Measurements from ENCODE around the gene MOGAT3.

The MOGAT3 gene

DNA sequence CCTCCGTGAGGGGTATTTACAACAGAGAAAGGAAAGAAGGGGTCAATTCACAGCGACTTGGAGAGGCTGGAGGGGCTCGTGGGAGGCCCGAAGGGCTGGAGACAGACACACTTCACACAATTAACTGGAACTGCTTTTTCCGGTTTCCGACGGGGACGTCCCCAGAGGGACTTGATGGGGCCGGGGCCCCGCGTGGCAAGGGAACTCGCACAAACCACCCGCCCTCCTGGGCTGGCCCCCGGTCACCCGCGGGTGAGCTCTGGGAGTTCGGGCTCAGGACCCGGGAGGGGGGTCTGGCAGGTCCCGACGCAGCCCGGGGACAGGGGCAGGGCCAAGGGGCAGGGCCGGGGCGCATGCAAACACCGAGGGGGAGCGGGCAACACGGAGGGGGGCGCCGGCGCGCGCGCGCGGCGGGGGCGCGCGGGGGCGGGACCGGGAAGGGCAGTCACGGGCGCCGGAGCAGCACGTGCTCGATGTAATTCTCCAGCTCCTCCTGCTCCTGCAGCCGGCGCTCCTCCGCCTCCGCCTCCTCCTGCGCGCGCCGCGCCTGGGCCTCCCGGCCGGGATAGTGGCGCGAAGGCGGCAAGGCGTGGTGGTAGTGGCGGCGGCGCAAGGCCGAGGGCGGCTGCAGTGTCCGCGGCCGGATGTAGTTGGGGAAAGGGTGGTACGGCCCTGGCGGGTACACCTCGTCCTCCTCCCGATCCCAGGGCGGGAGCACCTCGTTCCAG, 38.1 kb downstream of the MOGAT3 start:
- DNase-seq (ENCODE audit: low read depth in 1 of 2, low spot score in 1 of 2), result no peak

DNA sequence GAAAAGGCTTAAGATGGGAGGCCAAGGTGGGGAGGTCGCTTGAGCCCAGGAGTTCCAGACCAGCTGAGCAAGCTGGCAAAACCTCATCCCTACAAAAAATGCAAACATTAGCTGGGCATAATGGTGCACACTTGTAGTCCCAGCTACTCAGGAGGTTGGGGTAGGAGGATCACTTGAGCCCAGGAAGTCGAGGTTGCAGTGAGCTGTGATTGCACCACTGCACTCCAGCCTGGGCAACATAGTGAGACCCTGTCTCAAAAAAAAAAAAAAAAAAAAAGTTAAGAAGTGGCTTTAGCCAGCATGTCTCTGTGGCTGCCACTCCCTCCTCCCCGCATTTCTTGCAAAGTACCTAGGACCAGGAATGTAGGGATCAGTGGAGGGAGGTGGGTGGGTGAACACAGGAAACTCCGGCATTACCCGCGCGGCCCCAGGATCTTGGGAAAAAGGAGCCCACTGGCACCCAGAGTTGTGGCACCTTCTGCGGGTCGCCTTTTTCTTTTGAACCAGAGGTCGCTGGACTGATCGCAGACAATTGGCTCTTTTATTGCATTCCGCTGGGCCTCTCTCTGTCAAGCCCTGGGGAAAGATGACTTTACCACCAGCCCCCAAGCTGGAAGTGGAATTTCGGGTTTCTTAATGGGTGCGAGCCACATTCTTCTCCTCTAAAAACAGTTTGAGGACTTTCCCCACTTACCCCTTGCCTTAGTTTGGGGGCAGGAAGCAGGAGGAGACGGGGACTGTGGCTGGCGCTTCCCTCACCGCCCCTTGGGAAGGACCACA, 39.0 kb downstream of the MOGAT3 start:
- no peak for DNase-seq (ENCODE audit: low read depth in 1 of 2, low spot score in 1 of 2)

GRCh38 chr7:101160910-101161309, 39.9 kb downstream of the MOGAT3 start:
- no peak for DNase-seq (ENCODE audit: low read depth in 1 of 2, low spot score in 1 of 2)

DNA sequence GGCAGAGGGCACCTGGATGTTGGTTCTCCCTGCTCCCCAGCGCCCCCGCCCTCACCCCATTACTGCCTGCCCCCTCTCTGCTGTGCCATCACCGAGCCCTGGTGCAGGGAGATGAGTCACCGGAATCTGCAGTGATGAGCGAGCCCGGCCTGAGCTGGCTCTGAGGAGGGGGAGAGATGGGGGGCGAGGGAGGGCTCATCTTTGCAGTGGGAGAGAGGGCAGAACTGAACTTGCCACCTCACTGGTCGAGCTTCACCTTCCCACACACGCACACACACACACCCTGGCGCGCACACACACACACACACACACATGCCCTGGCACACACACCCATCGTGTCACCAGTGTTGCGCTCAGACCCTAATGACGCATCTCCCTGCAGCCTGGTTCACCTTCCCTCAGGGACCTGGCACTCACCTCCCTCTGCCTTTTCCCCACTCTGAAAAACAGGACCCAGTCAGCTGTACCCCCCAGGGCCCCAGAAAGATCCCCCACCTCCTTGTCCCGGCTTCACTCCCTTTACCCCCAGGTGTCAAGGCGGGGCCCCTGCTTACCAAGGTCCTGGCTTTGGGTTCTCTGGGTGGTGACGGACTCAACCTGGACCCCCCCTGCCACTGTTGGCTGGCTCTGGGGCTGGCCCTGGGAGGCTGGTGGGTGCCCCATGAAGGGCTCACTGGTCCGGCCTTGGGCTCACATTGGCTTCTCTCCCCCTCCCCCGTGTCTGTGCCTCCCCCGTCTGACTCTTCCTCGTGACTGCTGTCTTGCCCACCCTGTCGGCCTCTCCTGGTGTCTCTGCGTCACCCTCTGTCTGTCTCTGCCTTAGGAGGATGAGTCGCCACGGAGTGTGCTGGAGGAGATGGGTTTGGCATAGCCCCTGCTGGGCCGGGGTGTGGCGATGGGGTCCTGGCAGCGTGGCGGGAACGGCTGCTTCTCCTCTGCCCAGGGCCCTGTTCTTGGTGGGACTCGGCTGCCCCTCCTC, 40.9 kb downstream of the MOGAT3 start:
- DNase-seq (ENCODE audit: low read depth in 1 of 2, low spot score in 1 of 2), result no peak

- DNase-seq (ENCODE audit: low read depth in 1 of 2, low spot score in 1 of 2), result no peak
Observed at GRCh38 chr7:101156866-101157589, 43.8 kb downstream of the MOGAT3 start.

- DNase-seq (ENCODE audit: low read depth in 1 of 2, low spot score in 1 of 2), result no peak
Observed at GRCh38 chr7:101156277-101156676, 44.6 kb downstream of the MOGAT3 start.

- no peak for DNase-seq (ENCODE audit: low read depth in 1 of 2, low spot score in 1 of 2)
Observed at GRCh38 chr7:101155303-101155702, 45.5 kb downstream of the MOGAT3 start.

- DNase-seq (ENCODE audit: low read depth in 1 of 2, low spot score in 1 of 2), result no peak
Observed at GRCh38 chr7:101154693-101155102, 46.1 kb downstream of the MOGAT3 start.

- peak; percentile 82 to 87 for DNase-seq (ENCODE audit: low read depth in 1 of 2, low spot score in 1 of 2)
Observed at GRCh38 chr7:101153969-101154692, 46.7 kb downstream of the MOGAT3 start, which contains the start of gene AP1S1. AP1S1 (plus strand) TSS chr7:101154476; CDS start chr7:101154515, 39 bp downstream.

GRCh38 chr7:101151908-101152651, 48.8 kb downstream of the MOGAT3 start:
- DNase-seq (ENCODE audit: low read depth in 1 of 2, low spot score in 1 of 2), result no peak
